NT2/D1 (cell line): ENCODE measurements around the gene FOXL3.

Source experiments
- SUZ12 ChIP-seq: IDR thresholded peaks from 2 replicates; pipeline ENCODE4 v1.6.1; 2011; ENCODE audit not compliant: insufficient read length, insufficient read depth; ENCODE audit errors: extremely low read depth
- YY1 ChIP-seq: IDR thresholded peaks from 2 replicates; pipeline ENCODE4 v1.6.1; 2011; ENCODE audit not compliant: insufficient read length, insufficient read depth
- ZNF274 ChIP-seq: IDR thresholded peaks from 2 replicates; pipeline ENCODE4 v1.6.1; 2011; ENCODE audit warnings: mild to moderate bottlenecking, low read depth, low read length

DNA sequence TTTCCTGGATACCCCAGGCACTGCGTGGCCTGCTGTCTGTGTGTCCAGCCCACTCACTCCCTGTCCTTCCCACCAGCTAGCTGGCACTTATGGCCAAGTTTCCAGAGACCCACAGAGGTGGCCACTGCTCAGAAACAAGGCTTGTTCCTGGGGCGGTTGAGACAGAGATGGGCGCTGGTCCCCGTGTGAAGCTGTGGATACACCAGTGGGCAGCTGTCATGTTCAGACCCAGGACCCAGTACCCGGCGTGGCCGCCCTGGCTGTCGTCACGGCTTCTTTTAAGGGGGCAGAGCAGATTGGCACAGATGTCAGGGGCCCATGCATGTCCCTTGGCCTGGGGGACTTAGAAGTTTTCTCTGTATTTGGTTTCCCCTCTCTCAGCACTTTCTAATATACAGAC lies 36.3 kb downstream of the FOXL3 start:
- no peak for TF ChIP-seq ZNF274
- TF ChIP-seq YY1, result no peak
- no peak for TF ChIP-seq SUZ12
